ENCODE measurements around the gene NUB1.

The NUB1 gene

DNA sequence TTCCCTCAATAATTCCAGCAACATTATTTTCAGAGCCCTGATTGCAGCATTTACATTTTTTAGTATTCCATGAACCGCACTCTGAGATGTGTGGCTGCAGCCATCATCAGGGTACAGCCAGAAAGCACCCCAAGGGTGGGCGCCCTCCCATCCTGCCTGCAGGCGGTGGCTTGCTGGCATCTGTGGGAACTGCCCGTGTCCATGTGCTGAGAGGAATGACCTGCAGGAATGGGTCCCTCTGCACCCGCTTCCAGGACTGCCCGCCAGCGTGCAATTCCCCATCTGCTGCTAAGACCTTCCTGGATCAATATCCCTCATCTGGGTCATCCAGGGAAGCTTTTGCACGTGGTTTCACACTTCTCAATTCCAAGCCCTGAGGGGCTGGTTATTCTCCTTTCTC, 32.8 kb upstream of the NUB1 start:
- Histone ChIP-seq H3K27me3 (ENCODE audit: control insufficient read depth, low read length) (peaks cover 25% of the 10 kb centered on the region), H3K79me2 (ENCODE audit: control insufficient read depth, low read length) (no peaks in the 10 kb centered on the region), H3K4me1 (ENCODE audit: control insufficient read depth, low read length) (peaks cover under 1% of the 10 kb centered on the region)

DNA sequence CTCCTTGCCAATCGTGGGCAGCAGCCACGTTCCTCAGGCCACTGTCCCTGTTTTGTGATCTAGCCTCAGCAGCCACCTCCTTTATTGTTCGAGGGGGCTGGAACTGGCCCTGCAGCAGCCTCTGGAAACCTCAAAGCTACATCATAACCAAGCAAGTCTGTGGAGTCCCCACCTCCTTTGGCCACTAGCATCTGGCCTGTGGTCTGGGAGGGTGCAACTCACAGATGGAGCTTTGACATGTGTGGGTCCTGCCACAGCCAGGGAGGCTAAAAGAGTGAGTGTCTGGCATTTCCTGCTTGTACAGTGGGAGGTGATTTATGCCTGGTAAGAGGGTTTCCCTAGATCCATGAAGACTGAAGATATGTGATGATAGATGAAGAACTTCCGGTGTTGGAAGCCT, 32.3 kb upstream of the NUB1 start:
- H3K4me1 ChIP-seq (ENCODE audit: control insufficient read depth, low read length): no peaks in the 10 kb centered on the region
- H3K36me3 ChIP-seq (ENCODE audit: control insufficient read depth, low read length): no peaks in the 10 kb centered on the region
- H3K4me2 ChIP-seq (ENCODE audit: low read length): no peak overlapping the region
- peaks cover 3% of the 10 kb centered on the region; the same call in 1 of the 2 replicates for H3F3A ChIP-seq (ENCODE audit: control insufficient read depth, insufficient read depth)
- H3K9me2 ChIP-seq (replicated peaks; ENCODE audit: control insufficient read depth, low read length): no peaks in the 10 kb centered on the region
- no peaks in the 10 kb centered on the region for H3K79me2 ChIP-seq (ENCODE audit: control insufficient read depth, low read length)
- no peak overlapping the region for H3K4me3 ChIP-seq (ENCODE audit: low read length)
- peaks cover 25% of the 10 kb centered on the region for H3K27me3 ChIP-seq (ENCODE audit: control insufficient read depth, low read length)
- no peak overlapping the region for H3K27ac ChIP-seq (ENCODE audit: low read depth, low read length)
- peaks cover 19% of the 10 kb centered on the region; the same call in 1 of the 2 replicates for H3K9me3 ChIP-seq (ENCODE audit: control insufficient read depth, insufficient read depth, low read length)
- no peaks in the 10 kb centered on the region for H4K20me1 ChIP-seq (ENCODE audit: control insufficient read depth, insufficient read depth, low read depth, low read length)
- TF ChIP-seq EZH2phosphoT487 (IDR thresholded peaks at IDR 0.05; ENCODE audit: borderline replicate concordance, low read length): no peak
- TF ChIP-seq, protein P1, sequence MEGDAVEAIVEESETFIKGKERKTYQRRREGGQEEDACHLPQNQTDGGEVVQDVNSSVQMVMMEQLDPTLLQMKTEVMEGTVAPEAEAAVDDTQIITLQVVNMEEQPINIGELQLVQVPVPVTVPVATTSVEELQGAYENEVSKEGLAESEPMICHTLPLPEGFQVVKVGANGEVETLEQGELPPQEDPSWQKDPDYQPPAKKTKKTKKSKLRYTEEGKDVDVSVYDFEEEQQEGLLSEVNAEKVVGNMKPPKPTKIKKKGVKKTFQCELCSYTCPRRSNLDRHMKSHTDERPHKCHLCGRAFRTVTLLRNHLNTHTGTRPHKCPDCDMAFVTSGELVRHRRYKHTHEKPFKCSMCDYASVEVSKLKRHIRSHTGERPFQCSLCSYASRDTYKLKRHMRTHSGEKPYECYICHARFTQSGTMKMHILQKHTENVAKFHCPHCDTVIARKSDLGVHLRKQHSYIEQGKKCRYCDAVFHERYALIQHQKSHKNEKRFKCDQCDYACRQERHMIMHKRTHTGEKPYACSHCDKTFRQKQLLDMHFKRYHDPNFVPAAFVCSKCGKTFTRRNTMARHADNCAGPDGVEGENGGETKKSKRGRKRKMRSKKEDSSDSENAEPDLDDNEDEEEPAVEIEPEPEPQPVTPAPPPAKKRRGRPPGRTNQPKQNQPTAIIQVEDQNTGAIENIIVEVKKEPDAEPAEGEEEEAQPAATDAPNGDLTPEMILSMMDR (IDR thresholded peaks at IDR 0.05; ENCODE audit: low read depth, low read length, poor library complexity, severe bottlenecking): no peak

More for the DNA sequence above, 32.8 kb upstream of the NUB1 start:
- Histone ChIP-seq H3K9me2 (replicated peaks; ENCODE audit: control insufficient read depth, low read length) (no peaks in the 10 kb centered on the region), H3K9me3 (ENCODE audit: control insufficient read depth, insufficient read depth, low read length) (peaks cover 19% of the 10 kb centered on the region; the same call in 1 of the 2 replicates), H3F3A (ENCODE audit: control insufficient read depth, insufficient read depth) (no peaks in the 10 kb centered on the region), H4K20me1 (ENCODE audit: control insufficient read depth, insufficient read depth, low read depth, low read length) (no peaks in the 10 kb centered on the region), H3K36me3 (ENCODE audit: control insufficient read depth, low read length) (no peaks in the 10 kb centered on the region), H3K4me3 (ENCODE audit: low read length) (no peak overlapping the region), H3K27ac (ENCODE audit: low read depth, low read length) (no peak overlapping the region), H3K4me2 (ENCODE audit: low read length) (no peak overlapping the region)
- TF ChIP-seq EZH2phosphoT487 (IDR thresholded peaks at IDR 0.05; ENCODE audit: borderline replicate concordance, low read length): no peak
- TF ChIP-seq, protein P1 (IDR thresholded peaks at IDR 0.05; ENCODE audit: low read depth, low read length, poor library complexity, severe bottlenecking): no peak

DNA sequence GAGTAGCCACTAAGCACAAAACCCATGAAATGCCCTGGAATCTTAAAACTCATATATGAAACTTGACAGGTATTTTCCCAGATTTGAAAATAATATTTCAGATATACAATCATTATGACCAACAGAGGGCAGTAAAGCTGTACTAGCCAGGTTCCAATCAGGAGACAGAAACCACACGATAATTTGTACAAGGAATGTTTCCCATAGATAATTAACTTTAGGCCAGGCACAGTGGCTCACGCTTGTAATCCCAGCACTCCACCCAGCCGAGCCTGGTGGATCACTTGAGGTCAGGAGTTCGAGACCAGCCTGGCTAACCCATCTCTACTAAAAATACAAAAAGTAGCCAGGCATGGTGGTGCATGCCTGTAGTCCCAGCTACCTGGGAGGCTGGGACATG, 31.0 kb upstream of the NUB1 start:
- H3K36me3 ChIP-seq (ENCODE audit: control insufficient read depth, low read length): no peaks in the 10 kb centered on the region
- TF ChIP-seq, protein P1 (IDR thresholded peaks at IDR 0.05; ENCODE audit: low read depth, low read length, poor library complexity, severe bottlenecking): peak; percentile 64
- TF ChIP-seq EZH2phosphoT487 (IDR thresholded peaks at IDR 0.05; ENCODE audit: borderline replicate concordance, low read length): no peak
- peaks cover 19% of the 10 kb centered on the region; the same call in 1 of the 2 replicates for H3K9me3 ChIP-seq (ENCODE audit: control insufficient read depth, insufficient read depth, low read length)
- no peaks in the 10 kb centered on the region for H3K79me2 ChIP-seq (ENCODE audit: control insufficient read depth, low read length)
- no peak overlapping the region for H3K4me2 ChIP-seq (ENCODE audit: low read length)
- no peaks in the 10 kb centered on the region for H4K20me1 ChIP-seq (ENCODE audit: control insufficient read depth, insufficient read depth, low read depth, low read length)
- no peaks in the 10 kb centered on the region for H3K9me2 ChIP-seq (replicated peaks; ENCODE audit: control insufficient read depth, low read length)
- peaks cover 7% of the 10 kb centered on the region; the same call in 1 of the 2 replicates for H3K4me1 ChIP-seq (ENCODE audit: control insufficient read depth, low read length)
- peaks cover 6% of the 10 kb centered on the region; the same call in 1 of the 2 replicates for H3F3A ChIP-seq (ENCODE audit: control insufficient read depth, insufficient read depth)
- no peak overlapping the region for H3K27ac ChIP-seq (ENCODE audit: low read depth, low read length)
- peaks cover 17% of the 10 kb centered on the region for H3K27me3 ChIP-seq (ENCODE audit: control insufficient read depth, low read length)
- no peak overlapping the region for H3K4me3 ChIP-seq (ENCODE audit: low read length)
